Measurements from ENCODE around the gene CARMIL1.

CARMIL1 gene

GRCh38 chr6:25332165-25332564 is 53.0 kb downstream of the CARMIL1 start:
- Histone ChIP-seq H3K4me1 (peaks cover 10% of the 10 kb centered on the region), H3K9ac (no peak overlapping the region), H3K4me3 (ENCODE audit: low read depth, low read length) (no peak overlapping the region), H3K4me2 (ENCODE audit: low read length) (no peak overlapping the region), H3K36me3 (ENCODE audit: control insufficient read depth, insufficient read depth, low read length) (no peaks in the 10 kb centered on the region), H3K9me3 (ENCODE audit: control insufficient read depth, low read length) (no peaks in the 10 kb centered on the region), H2AFZ (no peak overlapping the region), H3K79me2 (peaks cover 10% of the 10 kb centered on the region), H3K27ac (no peak overlapping the region), H3K27me3 (ENCODE audit: control insufficient read depth, insufficient read depth, low read length) (no peaks in the 10 kb centered on the region)
- TF ChIP-seq CTCF (IDR thresholded peaks at IDR 0.05): no peak

GRCh38 chr6:25332655-25333071 is 53.5 kb downstream of the CARMIL1 start:
- no peaks in the 10 kb centered on the region for H3K27me3 ChIP-seq (ENCODE audit: control insufficient read depth, insufficient read depth, low read length)

GRCh38 chr6:25333471-25333870 is 54.3 kb downstream of the CARMIL1 start:
- Histone ChIP-seq H3K4me3 (ENCODE audit: low read depth, low read length) (no peak overlapping the region), H2AFZ (no peak overlapping the region), H3K9me3 (ENCODE audit: control insufficient read depth, low read length) (no peaks in the 10 kb centered on the region), H3K27ac (no peak overlapping the region), H3K27me3 (ENCODE audit: control insufficient read depth, insufficient read depth, low read length) (no peaks in the 10 kb centered on the region), H3K36me3 (ENCODE audit: control insufficient read depth, insufficient read depth, low read length) (no peaks in the 10 kb centered on the region), H3K4me2 (ENCODE audit: low read length) (no peak overlapping the region), H3K4me1 (peaks cover 10% of the 10 kb centered on the region), H3K79me2 (peaks cover 10% of the 10 kb centered on the region), H3K9ac (no peak overlapping the region)
- TF ChIP-seq CTCF (IDR thresholded peaks at IDR 0.05): no peak

More at GRCh38 chr6:25332655-25333071, 53.5 kb downstream of the CARMIL1 start:
- Histone ChIP-seq H3K9me3 (ENCODE audit: control insufficient read depth, low read length) (no peaks in the 10 kb centered on the region), H3K36me3 (ENCODE audit: control insufficient read depth, insufficient read depth, low read length) (no peaks in the 10 kb centered on the region), H3K9ac (no peak overlapping the region), H3K4me1 (peaks cover 10% of the 10 kb centered on the region), H3K27ac (no peak overlapping the region), H3K4me3 (ENCODE audit: low read depth, low read length) (no peak overlapping the region), H2AFZ (no peak overlapping the region), H3K79me2 (peaks cover 10% of the 10 kb centered on the region), H3K4me2 (ENCODE audit: low read length) (no peak overlapping the region)
- TF ChIP-seq CTCF (IDR thresholded peaks at IDR 0.05): no peak

- H3K4me1 ChIP-seq: peaks cover 10% of the 10 kb centered on the region
These were observed 55.6 kb downstream of the CARMIL1 start for GRCh38 chr6:25334793-25335192.

More at GRCh38 chr6:25334793-25335192, 55.6 kb downstream of the CARMIL1 start:
- Histone ChIP-seq H3K9me3 (ENCODE audit: control insufficient read depth, low read length) (no peaks in the 10 kb centered on the region), H3K27ac (peak overlapping the region; percentile 5), H3K9ac (no peak overlapping the region), H3K4me3 (ENCODE audit: low read depth, low read length) (no peak overlapping the region), H3K79me2 (peaks cover 13% of the 10 kb centered on the region), H3K4me2 (ENCODE audit: low read length) (peak overlapping the region; percentile 31), H3K36me3 (ENCODE audit: control insufficient read depth, insufficient read depth, low read length) (no peaks in the 10 kb centered on the region), H3K27me3 (ENCODE audit: control insufficient read depth, insufficient read depth, low read length) (no peaks in the 10 kb centered on the region), H2AFZ (no peak overlapping the region)
- no peak for TF ChIP-seq CTCF (IDR thresholded peaks at IDR 0.05)
